Left lung (tissue), 10 donors: ENCODE data around the gene DDIT3. TPM values are rescaled to one million over a fixed set of nuclear protein-coding genes. Genes with fewer than 3 reads are reported as not detected.
A peak's percentile ranks its signal among the peaks of the same experiment; 100 is the strongest.

Experiments used
- ATAC-seq: fragments of 200-7000 bp; cut with Tn5 transposase; one replicate; pipeline ENCODE4 v1.9.1; 2020; ENCODE audit warnings: moderate library complexity
- DNase-seq, 4 donors: peaks; one replicate each; pipeline ENCODE4 v3.0.0-alpha.2; 2013 to 2020
- H3K27ac ChIP-seq, 2 donors: fragments of 200-600 bp; sonication (generic) in 1 of 2; one replicate each; pipeline versions ENCODE4 v1.5.0 to v1.8.0; 2020 to 2021
- H3K27me3 ChIP-seq, 2 donors: fragments of 200-600 bp; sonication (generic) in 1 of 2; one replicate each; pipeline versions ENCODE4 v1.5.0 to v1.8.0; 2020 to 2021
- H3K36me3 ChIP-seq, 2 donors: fragments of 200-600 bp; sonication (generic) in 1 of 2; one replicate each; pipeline versions ENCODE4 v1.5.0 to v1.8.0; 2020 to 2021
- H3K4me1 ChIP-seq, 2 donors: fragments of 200-600 bp; one replicate each; pipeline ENCODE4 v1.8.0; 2021
- H3K4me3 ChIP-seq, 2 donors: fragments of 200-600 bp; sonication (generic) in 1 of 2; one replicate each; pipeline versions ENCODE4 v1.5.0 to v1.8.0; 2020 to 2021; ENCODE audit warnings: mild to moderate bottlenecking in 1 of 2
- H3K9me3 ChIP-seq, 2 donors: fragments of 200-600 bp; sonication (generic) in 1 of 2; one replicate each; pipeline versions ENCODE4 v1.5.0 to v1.8.0; 2020 to 2021
- intact Hi-C, 2 donors: fragments of 100-400 bp; cut with DNase I; formaldehyde crosslinking; loops; one replicate each; pipeline versions ENCODE4 v1.11.2 to v1.14.2; 2022
- polyA plus RNA-seq, 6 donors: library from polyadenylated mRNA; unstranded; fragments of 120-200 nt; gene quantifications; one replicate each; pipeline ENCODE4 v1.2.1, GENCODE V29; 2013; ENCODE audit not compliant: insufficient read length in 6 of 6
- total RNA-seq, 2 donors: library from RNA; stranded (reverse); fragmentation: NEBNext Ultra II Directional; extraction: Animal tissue kit (Norgen Biotek cat#: 25700); gene quantifications; one replicate each; pipeline ENCODE4 v1.2.1, GENCODE V29; 2021
- TF ChIP-seq, protein P1 (sequence below), 2 donors: fragments of 200-600 bp; sonication (generic) in 1 of 2; IDR thresholded peaks; one replicate each; pipeline versions ENCODE4 v1.5.0 to v1.8.0; 2021; ENCODE audit warnings: antibody characterized with exemption in 2 of 2
- donor health status: DM: no; HTN: yes; CAD: no.
- donor health status: DM: no; HTN: no; CAD: no.

The DDIT3 gene
- total and polyA plus RNA-seq, 8 donors: 16.4 to 29.4 (median 19.3) TPM

DNA sequence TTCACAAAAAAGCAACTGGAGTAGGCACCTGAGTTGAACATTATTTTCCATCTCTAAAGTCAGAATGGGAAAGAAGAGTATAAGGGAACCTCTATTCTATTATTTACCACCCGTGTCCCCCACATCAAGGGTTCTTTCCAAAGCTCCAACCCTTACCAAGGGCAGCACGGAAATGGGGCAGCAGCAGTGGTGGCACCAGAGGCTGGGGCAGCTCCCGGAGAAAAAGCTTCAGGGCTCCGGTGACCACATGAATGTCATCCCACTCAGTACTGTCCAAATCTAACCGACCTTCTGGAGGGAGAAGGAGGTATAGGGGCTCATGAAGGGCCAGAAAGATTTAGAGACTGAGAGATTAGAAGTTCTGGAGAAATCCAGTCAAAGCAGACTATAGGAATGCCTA is 46.4 kb downstream of the DDIT3 start:
- Histone ChIP-seq H3K4me1 (peaks cover 0 to 62% of the 10 kb centered on the region in 2 donors), H3K36me3 (peaks cover 0 to 66% of the 10 kb centered on the region in 2 donors), H3K27me3 (peaks cover 24 to 60% of the 10 kb centered on the region in 2 donors), H3K4me3 (no peak overlapping the region), H3K9me3 (no peaks in the 10 kb centered on the region), H3K27ac (no peak overlapping the region)
- intact Hi-C loops: no loop called here
- DNase-seq (no peak), ATAC-seq (no peak)
- TF ChIP-seq, protein P1, sequence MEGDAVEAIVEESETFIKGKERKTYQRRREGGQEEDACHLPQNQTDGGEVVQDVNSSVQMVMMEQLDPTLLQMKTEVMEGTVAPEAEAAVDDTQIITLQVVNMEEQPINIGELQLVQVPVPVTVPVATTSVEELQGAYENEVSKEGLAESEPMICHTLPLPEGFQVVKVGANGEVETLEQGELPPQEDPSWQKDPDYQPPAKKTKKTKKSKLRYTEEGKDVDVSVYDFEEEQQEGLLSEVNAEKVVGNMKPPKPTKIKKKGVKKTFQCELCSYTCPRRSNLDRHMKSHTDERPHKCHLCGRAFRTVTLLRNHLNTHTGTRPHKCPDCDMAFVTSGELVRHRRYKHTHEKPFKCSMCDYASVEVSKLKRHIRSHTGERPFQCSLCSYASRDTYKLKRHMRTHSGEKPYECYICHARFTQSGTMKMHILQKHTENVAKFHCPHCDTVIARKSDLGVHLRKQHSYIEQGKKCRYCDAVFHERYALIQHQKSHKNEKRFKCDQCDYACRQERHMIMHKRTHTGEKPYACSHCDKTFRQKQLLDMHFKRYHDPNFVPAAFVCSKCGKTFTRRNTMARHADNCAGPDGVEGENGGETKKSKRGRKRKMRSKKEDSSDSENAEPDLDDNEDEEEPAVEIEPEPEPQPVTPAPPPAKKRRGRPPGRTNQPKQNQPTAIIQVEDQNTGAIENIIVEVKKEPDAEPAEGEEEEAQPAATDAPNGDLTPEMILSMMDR (IDR thresholded peaks at IDR 0.05): no peak

DNA sequence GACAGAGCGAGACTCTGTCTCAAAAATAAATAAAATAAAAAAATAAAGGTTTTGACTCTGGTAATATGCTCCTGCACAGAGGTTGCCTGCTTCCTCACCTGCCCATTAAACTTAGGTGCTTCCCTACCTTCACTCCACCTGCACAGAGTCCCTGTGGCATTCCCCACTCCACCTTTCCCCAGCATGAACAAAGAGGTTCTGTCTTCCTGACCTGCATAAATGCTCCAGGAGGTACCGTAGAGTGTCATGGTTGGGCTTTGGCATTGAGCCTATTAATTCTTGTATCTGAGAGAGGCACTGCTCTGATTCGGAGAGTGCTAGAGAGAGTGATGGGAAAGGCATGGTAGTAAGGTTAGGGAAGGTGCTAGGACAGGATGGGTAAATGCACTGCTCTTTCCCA is 46.9 kb downstream of the DDIT3 start:
- peaks cover 0 to 71% of the 10 kb centered on the region in 2 donors for H3K36me3 ChIP-seq
- H3K4me3 ChIP-seq: no peak overlapping the region
- no peaks in the 10 kb centered on the region for H3K9me3 ChIP-seq
- no peak overlapping the region for H3K27ac ChIP-seq
- peaks cover 24 to 60% of the 10 kb centered on the region in 2 donors for H3K27me3 ChIP-seq
- intact Hi-C loops: no loop called here
- peaks cover 0 to 57% of the 10 kb centered on the region in 2 donors for H3K4me1 ChIP-seq
- DNase-seq: no peak
- no peak for ATAC-seq
- TF ChIP-seq, protein P1 (IDR thresholded peaks at IDR 0.05): no peak

DNA sequence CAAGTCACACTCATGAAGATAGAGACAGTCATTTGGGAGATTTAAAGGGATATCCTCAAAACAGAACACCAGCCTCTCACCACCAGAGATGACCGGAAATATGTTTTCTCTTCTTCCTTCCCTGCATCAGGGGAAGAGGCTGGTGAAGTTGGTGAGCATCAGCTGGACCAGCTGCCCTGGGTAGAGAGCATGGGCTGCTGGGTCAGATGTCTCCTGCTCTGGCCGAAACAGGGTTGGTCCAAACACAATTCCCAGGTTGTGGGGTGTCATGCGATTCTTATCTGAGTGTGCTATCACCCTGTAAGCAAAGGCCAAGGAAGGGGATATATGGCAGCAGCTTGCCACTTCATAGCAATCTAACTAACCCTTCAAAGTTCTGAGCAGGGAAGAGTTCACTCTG is 47.9 kb downstream of the DDIT3 start:
- no peak for ATAC-seq
- Histone ChIP-seq H3K27ac (no peak overlapping the region), H3K4me1 (peaks cover 0 to 47% of the 10 kb centered on the region in 2 donors), H3K36me3 (peaks cover 0 to 81% of the 10 kb centered on the region in 2 donors), H3K27me3 (peaks cover 24 to 60% of the 10 kb centered on the region in 2 donors), H3K9me3 (no peaks in the 10 kb centered on the region), H3K4me3 (no peak overlapping the region)
- DNase-seq: no peak
- intact Hi-C loops: no loop called here
- TF ChIP-seq, protein P1 (IDR thresholded peaks at IDR 0.05): no peak

DNA sequence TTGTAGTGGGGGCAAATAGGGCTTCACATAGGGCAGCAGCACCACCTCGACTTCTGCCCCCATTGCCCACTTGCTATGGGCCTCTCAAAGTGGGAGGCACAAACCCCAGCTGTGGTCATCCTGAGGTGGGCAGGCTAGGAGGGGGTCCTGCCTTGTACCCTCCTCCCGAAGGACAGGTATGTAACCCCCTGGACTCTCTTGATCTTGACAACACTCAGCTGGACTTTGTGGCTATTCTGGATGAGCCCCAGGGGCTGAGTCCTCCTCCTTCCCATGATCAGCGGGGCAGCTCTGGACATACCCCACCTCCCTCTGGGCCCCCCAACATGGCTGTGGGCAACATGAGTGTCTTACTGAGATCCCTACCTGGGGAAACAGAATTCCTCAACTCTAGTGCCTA is 48.7 kb downstream of the DDIT3 start:
- Histone ChIP-seq H3K4me1 (peaks cover 0 to 46% of the 10 kb centered on the region in 2 donors), H3K9me3 (no peaks in the 10 kb centered on the region), H3K4me3 (no peak overlapping the region), H3K27ac (peak overlapping the region in 1 of 2 donors; percentile 51), H3K36me3 (peaks cover 0 to 84% of the 10 kb centered on the region in 2 donors), H3K27me3 (peaks cover 23 to 59% of the 10 kb centered on the region in 2 donors)
- TF ChIP-seq, protein P1 (IDR thresholded peaks at IDR 0.05): no peak
- no peak for ATAC-seq
- intact Hi-C loops: no loop called here
- DNase-seq: no peak

DNA sequence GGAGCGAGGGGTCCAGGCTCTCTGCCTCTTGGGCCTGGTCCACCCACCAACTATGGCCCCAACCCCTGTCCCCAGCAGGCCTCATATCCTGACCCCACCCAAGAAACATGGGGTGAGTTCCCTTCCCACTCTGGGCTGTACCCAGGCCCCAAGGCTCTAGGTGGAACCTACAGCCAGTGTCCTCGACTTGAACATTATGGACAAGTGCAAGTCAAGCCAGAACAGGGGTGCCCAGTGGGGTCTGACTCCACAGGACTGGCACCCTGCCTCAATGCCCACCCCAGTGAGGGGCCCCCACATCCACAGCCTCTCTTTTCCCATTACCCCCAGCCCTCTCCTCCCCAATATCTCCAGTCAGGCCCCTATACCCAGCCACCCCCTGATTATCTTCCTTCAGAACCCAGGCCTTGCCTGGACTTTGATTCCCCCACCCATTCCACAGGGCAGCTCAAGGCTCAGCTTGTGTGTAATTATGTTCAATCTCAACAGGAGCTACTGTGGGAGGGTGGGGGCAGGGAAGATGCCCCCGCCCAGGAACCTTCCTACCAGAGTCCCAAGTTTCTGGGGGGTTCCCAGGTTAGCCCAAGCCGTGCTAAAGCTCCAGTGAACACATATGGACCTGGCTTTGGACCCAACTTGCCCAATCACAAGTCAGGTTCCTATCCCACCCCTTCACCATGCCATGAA is 49.2 kb downstream of the DDIT3 start:
- DNase-seq (no peak), ATAC-seq (no peak)
- H3K4me1 ChIP-seq: peaks cover 0 to 42% of the 10 kb centered on the region in 2 donors
- intact Hi-C loops: no loop called here
- H3K27ac ChIP-seq: peak overlapping the region in 1 of 2 donors; percentile 51
- H3K9me3 ChIP-seq: no peaks in the 10 kb centered on the region
- no peak overlapping the region for H3K4me3 ChIP-seq
- TF ChIP-seq, protein P1 (IDR thresholded peaks at IDR 0.05): no peak
- H3K27me3 ChIP-seq: peaks cover 17 to 53% of the 10 kb centered on the region in 2 donors
- H3K36me3 ChIP-seq: peaks cover 0 to 84% of the 10 kb centered on the region in 2 donors
